ENCODE data around the gene TRMT11. TPM values are rescaled to one million over a fixed set of nuclear protein-coding genes. Genes with fewer than 3 reads are reported as not detected.
A peak's percentile ranks its signal among the peaks of the same experiment; 100 is the strongest.

The TRMT11 gene
- total and polyA plus RNA-seq, 9 of the 15 experiments (the other 6 are each of a cell fraction or from before 2014, with no cell fraction given) = 38.8 to 88.0 (median 59.8) TPM

DNA sequence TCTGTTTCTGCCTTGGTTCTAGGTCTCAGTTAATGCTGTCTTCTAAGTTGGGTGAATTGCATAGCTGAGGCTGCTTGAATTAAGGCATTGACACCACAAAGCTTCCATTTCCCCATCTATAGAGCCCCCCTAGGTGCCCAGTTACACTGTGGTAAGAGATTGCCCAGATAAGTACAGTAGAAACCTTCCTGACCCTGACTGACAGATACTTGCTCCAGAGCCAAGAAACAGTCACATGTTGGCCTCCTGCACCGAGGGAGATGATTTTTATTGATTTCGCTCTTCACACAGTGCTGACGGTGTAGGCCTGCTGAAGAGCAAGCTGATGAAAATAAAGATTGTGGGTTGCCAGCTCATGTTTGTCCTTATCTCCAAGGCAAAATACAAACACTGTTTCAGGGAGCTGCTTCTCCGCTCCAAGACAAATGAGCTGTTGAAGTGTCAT is 67.9 kb downstream of the TRMT11 start (continued):
- TF ChIP-seq HNRNPL (IDR thresholded peaks at IDR 0.05; ENCODE audit: low read depth, low read length) (no peak), NFYB (IDR thresholded peaks at IDR 0.05; ENCODE audit: extremely low read depth, insufficient read length) (no peak), FIP1L1 (IDR thresholded peaks at IDR 0.05; ENCODE audit: low read depth, low read length, poor library complexity, severe bottlenecking) (no peak), DMBX1 (CRISPR knock-in tag; IDR thresholded peaks at IDR 0.05; ENCODE audit: borderline replicate concordance) (no peak), MCM5 (IDR thresholded peaks at IDR 0.05; ENCODE audit: low read depth) (no peak), ZNF239 (CRISPR knock-in tag; IDR thresholded peaks at IDR 0.05) (peak; percentile 53), WHSC1 (IDR thresholded peaks at IDR 0.05; ENCODE audit: low read length) (no peak), FOS (IDR thresholded peaks at IDR 0.05; ENCODE audit: extremely low read depth, insufficient read length) (peak; percentile 5), ATF7 (IDR thresholded peaks at IDR 0.05) (peak; percentile 73), ZC3H11A (IDR thresholded peaks at IDR 0.05; ENCODE audit: low read depth, low read length) (no peak), SMAD3 (CRISPR knock-in tag; conservative IDR thresholded peaks at IDR 0.05) (peak; percentile 85), ZNF584 (CRISPR knock-in tag; IDR thresholded peaks at IDR 0.05; ENCODE audit: low read depth) (no peak), NFXL1 (CRISPR knock-in tag; IDR thresholded peaks at IDR 0.05) (no peak), KLF10 (CRISPR knock-in tag; IDR thresholded peaks at IDR 0.05) (no peak), HMGN3 (IDR thresholded peaks at IDR 0.05; ENCODE audit: borderline replicate concordance, extremely low read depth, insufficient read length, low read depth, low read length) (peak; percentile 74), ETV6 (IDR thresholded peaks at IDR 0.05; ENCODE audit: borderline replicate concordance in 1 of 2, low read depth in 2 of 2, low read length in 1 of 2) (no peak), ETV6 (CRISPR knock-in tag; IDR thresholded peaks at IDR 0.05; ENCODE audit: borderline replicate concordance) (no peak)
- TF ChIP-seq, protein P1, sequence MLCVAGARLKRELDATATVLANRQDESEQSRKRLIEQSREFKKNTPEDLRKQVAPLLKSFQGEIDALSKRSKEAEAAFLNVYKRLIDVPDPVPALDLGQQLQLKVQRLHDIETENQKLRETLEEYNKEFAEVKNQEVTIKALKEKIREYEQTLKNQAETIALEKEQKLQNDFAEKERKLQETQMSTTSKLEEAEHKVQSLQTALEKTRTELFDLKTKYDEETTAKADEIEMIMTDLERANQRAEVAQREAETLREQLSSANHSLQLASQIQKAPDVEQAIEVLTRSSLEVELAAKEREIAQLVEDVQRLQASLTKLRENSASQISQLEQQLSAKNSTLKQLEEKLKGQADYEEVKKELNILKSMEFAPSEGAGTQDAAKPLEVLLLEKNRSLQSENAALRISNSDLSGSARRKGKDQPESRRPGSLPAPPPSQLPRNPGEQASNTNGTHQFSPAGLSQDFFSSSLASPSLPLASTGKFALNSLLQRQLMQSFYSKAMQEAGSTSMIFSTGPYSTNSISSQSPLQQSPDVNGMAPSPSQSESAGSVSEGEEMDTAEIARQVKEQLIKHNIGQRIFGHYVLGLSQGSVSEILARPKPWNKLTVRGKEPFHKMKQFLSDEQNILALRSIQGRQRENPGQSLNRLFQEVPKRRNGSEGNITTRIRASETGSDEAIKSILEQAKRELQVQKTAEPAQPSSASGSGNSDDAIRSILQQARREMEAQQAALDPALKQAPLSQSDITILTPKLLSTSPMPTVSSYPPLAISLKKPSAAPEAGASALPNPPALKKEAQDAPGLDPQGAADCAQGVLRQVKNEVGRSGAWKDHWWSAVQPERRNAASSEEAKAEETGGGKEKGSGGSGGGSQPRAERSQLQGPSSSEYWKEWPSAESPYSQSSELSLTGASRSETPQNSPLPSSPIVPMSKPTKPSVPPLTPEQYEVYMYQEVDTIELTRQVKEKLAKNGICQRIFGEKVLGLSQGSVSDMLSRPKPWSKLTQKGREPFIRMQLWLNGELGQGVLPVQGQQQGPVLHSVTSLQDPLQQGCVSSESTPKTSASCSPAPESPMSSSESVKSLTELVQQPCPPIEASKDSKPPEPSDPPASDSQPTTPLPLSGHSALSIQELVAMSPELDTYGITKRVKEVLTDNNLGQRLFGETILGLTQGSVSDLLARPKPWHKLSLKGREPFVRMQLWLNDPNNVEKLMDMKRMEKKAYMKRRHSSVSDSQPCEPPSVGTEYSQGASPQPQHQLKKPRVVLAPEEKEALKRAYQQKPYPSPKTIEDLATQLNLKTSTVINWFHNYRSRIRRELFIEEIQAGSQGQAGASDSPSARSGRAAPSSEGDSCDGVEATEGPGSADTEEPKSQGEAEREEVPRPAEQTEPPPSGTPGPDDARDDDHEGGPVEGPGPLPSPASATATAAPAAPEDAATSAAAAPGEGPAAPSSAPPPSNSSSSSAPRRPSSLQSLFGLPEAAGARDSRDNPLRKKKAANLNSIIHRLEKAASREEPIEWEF (CRISPR knock-in tag; IDR thresholded peaks at IDR 0.05) = no peak; the same call in 1 of the 2 replicates
- TF ChIP-seq, protein P2, sequence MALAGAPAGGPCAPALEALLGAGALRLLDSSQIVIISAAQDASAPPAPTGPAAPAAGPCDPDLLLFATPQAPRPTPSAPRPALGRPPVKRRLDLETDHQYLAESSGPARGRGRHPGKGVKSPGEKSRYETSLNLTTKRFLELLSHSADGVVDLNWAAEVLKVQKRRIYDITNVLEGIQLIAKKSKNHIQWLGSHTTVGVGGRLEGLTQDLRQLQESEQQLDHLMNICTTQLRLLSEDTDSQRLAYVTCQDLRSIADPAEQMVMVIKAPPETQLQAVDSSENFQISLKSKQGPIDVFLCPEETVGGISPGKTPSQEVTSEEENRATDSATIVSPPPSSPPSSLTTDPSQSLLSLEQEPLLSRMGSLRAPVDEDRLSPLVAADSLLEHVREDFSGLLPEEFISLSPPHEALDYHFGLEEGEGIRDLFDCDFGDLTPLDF (CRISPR knock-in tag; IDR thresholded peaks at IDR 0.05) = no peak
- TF ChIP-seq, protein P3, sequence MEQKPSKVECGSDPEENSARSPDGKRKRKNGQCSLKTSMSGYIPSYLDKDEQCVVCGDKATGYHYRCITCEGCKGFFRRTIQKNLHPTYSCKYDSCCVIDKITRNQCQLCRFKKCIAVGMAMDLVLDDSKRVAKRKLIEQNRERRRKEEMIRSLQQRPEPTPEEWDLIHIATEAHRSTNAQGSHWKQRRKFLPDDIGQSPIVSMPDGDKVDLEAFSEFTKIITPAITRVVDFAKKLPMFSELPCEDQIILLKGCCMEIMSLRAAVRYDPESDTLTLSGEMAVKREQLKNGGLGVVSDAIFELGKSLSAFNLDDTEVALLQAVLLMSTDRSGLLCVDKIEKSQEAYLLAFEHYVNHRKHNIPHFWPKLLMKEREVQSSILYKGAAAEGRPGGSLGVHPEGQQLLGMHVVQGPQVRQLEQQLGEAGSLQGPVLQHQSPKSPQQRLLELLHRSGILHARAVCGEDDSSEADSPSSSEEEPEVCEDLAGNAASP (IDR thresholded peaks at IDR 0.05) = no peak
- TF ChIP-seq, protein P4, sequence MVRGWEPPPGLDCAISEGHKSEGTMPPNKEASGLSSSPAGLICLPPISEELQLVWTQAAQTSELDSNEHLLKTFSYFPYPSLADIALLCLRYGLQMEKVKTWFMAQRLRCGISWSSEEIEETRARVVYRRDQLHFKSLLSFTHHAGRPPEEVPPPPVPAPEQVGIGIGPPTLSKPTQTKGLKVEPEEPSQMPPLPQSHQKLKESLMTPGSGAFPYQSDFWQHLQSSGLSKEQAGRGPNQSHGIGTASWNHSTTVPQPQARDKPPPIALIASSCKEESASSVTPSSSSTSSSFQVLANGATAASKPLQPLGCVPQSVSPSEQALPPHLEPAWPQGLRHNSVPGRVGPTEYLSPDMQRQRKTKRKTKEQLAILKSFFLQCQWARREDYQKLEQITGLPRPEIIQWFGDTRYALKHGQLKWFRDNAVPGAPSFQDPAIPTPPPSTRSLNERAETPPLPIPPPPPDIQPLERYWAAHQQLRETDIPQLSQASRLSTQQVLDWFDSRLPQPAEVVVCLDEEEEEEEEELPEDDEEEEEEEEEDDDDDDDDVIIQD (CRISPR knock-in tag; IDR thresholded peaks at IDR 0.05) = no peak

All from K562 (cell line).